Fibroblast of mammary gland (primary cell): ENCODE results near the gene FOXL1.

Experiments
- DNase-seq: peaks from one replicate; pipeline ENCODE4 v3.0.0-alpha.2; 2010; ENCODE audit warnings: low read depth
- H3K4me3 ChIP-seq: 2 replicates; pipeline ENCODE4 v1.5.1; 2011; ENCODE audit warnings: low read depth, mild to moderate bottlenecking, low read length, moderate library complexity; ENCODE audit not compliant: control insufficient read depth
- CTCF ChIP-seq: conservative IDR thresholded peaks from 2 replicates; pipeline ENCODE4 v1.5.1; 2011; ENCODE audit warnings: low read depth, low read length, inconsistent platforms; ENCODE audit not compliant: control insufficient read depth, insufficient read depth

The FOXL1 gene

GRCh38 chr16:86562356-86562755 is 16.0 kb upstream of the FOXL1 start:
- TF ChIP-seq CTCF, result no peak
- no peak overlapping the region for H3K4me3 ChIP-seq
- DNase-seq, result no peak

- TF ChIP-seq CTCF, result peak; percentile 99
- DNase-seq, result peak; percentile 88
- H3K4me3 ChIP-seq, result peak overlapping the region; percentile 24
Observed at GRCh38 chr16:86563469-86564345, 14.6 kb upstream of the FOXL1 start.

GRCh38 chr16:86565181-86565631 is 13.1 kb upstream of the FOXL1 start:
- DNase-seq, result no peak
- TF ChIP-seq CTCF, result no peak
- peak overlapping the region; percentile 1 for H3K4me3 ChIP-seq

- peak overlapping the region; percentile 47 for H3K4me3 ChIP-seq
- no peak for TF ChIP-seq CTCF
- no peak for DNase-seq
Observed at GRCh38 chr16:86565644-86566511, 12.5 kb upstream of the FOXL1 start.

- peak; percentile 94 for DNase-seq
- peak within 1 kb of the TSS; percentile 87 for H3K4me3 ChIP-seq
- no peak for TF ChIP-seq CTCF
Observed at GRCh38 chr16:86566601-86566965, 11.8 kb upstream of the FOXL1 start, which contains the start of gene FOXC2. Gene FOXC2, plus strand, starts transcription at chr16:86566829. Its CDS starts 507 bp downstream, at chr16:86567336.

GRCh38 chr16:86566966-86567700 is 11.2 kb upstream of the FOXL1 start:
- DNase-seq, result peak; percentile 61
- peak overlapping the region; percentile 87 for H3K4me3 ChIP-seq

More at GRCh38 chr16:86566966-86567700, 11.2 kb upstream of the FOXL1 start:
- no peak for TF ChIP-seq CTCF
